ENCODE measurements around the gene RNF103. TPM values are rescaled to one million over a fixed set of nuclear protein-coding genes. Genes with fewer than 3 reads are reported as not detected.
"Not testable (repeated sequence)": the region's sequence is repeated elsewhere in the genome, so short reads cannot be mapped to it uniquely, and the experiment has no call there.

RNF103 gene
- total RNA-seq, 2 donors from 2014 or later, result 16.2 to 44.4 TPM

- H3K4me3 ChIP-seq, result no peak overlapping the region
- H3K27ac ChIP-seq, result no peak overlapping the region
- TF ChIP-seq, protein P1, sequence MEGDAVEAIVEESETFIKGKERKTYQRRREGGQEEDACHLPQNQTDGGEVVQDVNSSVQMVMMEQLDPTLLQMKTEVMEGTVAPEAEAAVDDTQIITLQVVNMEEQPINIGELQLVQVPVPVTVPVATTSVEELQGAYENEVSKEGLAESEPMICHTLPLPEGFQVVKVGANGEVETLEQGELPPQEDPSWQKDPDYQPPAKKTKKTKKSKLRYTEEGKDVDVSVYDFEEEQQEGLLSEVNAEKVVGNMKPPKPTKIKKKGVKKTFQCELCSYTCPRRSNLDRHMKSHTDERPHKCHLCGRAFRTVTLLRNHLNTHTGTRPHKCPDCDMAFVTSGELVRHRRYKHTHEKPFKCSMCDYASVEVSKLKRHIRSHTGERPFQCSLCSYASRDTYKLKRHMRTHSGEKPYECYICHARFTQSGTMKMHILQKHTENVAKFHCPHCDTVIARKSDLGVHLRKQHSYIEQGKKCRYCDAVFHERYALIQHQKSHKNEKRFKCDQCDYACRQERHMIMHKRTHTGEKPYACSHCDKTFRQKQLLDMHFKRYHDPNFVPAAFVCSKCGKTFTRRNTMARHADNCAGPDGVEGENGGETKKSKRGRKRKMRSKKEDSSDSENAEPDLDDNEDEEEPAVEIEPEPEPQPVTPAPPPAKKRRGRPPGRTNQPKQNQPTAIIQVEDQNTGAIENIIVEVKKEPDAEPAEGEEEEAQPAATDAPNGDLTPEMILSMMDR (IDR thresholded peaks at IDR 0.05), result no peak
- no peak for TF ChIP-seq POLR2A (IDR thresholded peaks at IDR 0.05)
- DNase-seq, result no peak
- H3K4me1 ChIP-seq, result no peaks in the 10 kb centered on the region
- intact Hi-C loops (cut with DNase I), result no loop called here
- 82 to 85% methylated on average over 2 of the region's 2 CpGs for WGBS, 2 donors
- no peak for ATAC-seq
- H3K9me3 ChIP-seq, result no peaks in the 10 kb centered on the region
- no peaks in the 10 kb centered on the region for H3K27me3 ChIP-seq
- H3K36me3 ChIP-seq (replicated peaks in 1 of 2; ENCODE audit: insufficient read depth in 1 of 2, low read depth in 2 of 2), result no peaks in the 10 kb centered on the region
Observed at GRCh38 chr2:86598966-86599365, 24.7 kb downstream of the RNF103 start.

GRCh38 chr2:86596118-86596517 is 27.5 kb downstream of the RNF103 start:
- Histone ChIP-seq H3K27me3 (no peaks in the 10 kb centered on the region), H3K4me3 (no peak overlapping the region), H3K36me3 (replicated peaks in 1 of 2; ENCODE audit: insufficient read depth in 1 of 2, low read depth in 2 of 2) (no peaks in the 10 kb centered on the region), H3K27ac (no peak overlapping the region), H3K4me1 (no peaks in the 10 kb centered on the region), H3K9me3 (no peaks in the 10 kb centered on the region)
- DNase-seq, result no peak
- ATAC-seq, result no peak
- TF ChIP-seq, protein P1 (IDR thresholded peaks at IDR 0.05), result no peak
- TF ChIP-seq POLR2A (IDR thresholded peaks at IDR 0.05), result no peak
- intact Hi-C loops (cut with DNase I), result no loop called here
- whole genome bisulfite sequencing, 2 donors, result 46 to 55% methylated on average over 2 of the region's 2 CpGs

DNA sequence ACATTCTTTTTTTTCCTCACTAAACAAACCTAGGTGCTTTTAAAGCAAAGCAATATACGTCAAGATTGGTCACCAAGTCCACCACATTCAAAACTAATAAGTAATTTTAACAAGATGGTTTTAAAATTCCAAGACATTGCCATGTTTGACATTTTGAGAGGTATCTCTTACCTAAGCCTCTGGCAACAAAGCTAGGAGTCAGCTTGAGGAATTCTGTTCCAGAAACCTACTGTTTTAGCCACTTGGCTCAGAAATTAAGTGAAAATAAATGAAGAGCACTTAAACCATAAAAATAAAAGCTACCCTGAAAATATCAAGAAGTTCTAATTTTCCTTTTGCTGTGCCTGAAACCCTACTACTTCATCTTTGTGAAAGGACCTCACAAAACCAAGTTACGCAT is 30.4 kb downstream of the RNF103 start:
- no peaks in the 10 kb centered on the region for H3K4me1 ChIP-seq
- intact Hi-C loops (cut with DNase I), result no loop called here
- no peaks in the 10 kb centered on the region for H3K9me3 ChIP-seq
- H3K27me3 ChIP-seq, result no peaks in the 10 kb centered on the region
- no peak overlapping the region for H3K27ac ChIP-seq
- WGBS, 2 donors, result 85 to 87% methylated on average over 2 of the region's 2 CpGs
- DNase-seq, result no peak
- no peak for ATAC-seq
- no peak for TF ChIP-seq POLR2A (IDR thresholded peaks at IDR 0.05)
- no peak overlapping the region for H3K4me3 ChIP-seq
- no peaks in the 10 kb centered on the region for H3K36me3 ChIP-seq (replicated peaks in 1 of 2; ENCODE audit: insufficient read depth in 1 of 2, low read depth in 2 of 2)

DNA sequence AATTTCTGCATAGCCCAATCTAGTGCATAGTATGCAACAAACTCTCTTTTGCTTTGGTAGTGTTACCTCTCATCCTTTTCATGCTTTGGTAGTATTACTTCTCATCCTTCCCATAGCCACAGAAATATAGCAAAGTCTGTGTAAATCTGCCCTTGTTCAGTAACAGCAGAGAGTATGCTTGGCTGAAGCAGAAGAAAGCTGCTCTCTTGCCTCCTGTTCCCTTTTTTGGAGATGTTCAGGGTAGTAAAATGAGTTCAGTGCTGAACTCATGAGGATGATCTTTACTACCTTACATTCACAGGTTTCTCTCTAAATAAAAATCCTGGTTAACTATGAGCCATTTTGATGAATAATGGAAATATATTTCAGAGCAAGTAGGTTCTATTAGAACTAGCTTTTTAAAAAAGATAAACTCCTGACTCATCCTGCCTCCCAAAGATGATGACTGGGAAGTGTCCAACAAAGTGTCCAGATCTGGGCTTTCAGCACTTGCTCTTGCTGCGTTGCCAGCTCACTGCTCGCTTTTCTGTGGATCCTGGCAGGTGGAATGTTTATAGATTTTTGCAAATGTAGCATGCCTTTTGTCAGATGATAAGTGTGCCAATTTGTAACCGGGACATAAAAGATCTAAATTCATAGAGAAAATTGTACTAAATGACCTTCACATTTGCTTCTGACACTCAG is 31.0 kb downstream of the RNF103 start:
- Histone ChIP-seq H3K9me3 (no peaks in the 10 kb centered on the region), H3K27ac (no peak overlapping the region), H3K4me1 (no peaks in the 10 kb centered on the region), H3K4me3 (no peak overlapping the region), H3K27me3 (no peaks in the 10 kb centered on the region), H3K36me3 (replicated peaks in 1 of 2; ENCODE audit: insufficient read depth in 1 of 2, low read depth in 2 of 2) (no peaks in the 10 kb centered on the region)
- TF ChIP-seq POLR2A (IDR thresholded peaks at IDR 0.05), result no peak
- TF ChIP-seq, protein P1 (IDR thresholded peaks at IDR 0.05), result no peak
- intact Hi-C loops (cut with DNase I), result no loop called here
- DNase-seq (no peak), ATAC-seq (no peak)
- 12 to 17% methylated on average over 3 of the region's 3 CpGs for WGBS, 2 donors

DNA sequence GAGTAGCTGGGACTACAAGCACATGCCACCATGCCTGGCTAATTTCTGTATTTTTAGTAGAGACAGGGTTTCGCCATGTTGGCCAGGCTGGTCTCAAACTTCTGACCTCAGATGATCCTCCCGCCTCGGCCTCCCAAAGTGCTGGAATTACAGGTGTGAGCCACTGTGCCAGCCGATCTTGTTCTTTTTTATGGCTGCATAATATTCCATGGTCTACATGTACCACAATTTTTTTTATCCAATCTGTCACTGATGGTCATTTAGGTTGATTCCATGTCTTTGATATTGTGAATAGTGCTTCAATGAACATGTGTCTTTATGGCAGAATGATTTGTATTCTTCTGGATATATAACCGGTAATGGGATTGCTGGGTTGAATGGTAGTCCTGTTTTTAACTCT is 34.0 kb downstream of the RNF103 start:
- 93 to 99% methylated on average over 5 of the region's 5 CpGs for WGBS, 2 donors
- not testable (repeated sequence) for ATAC-seq, H3K27ac ChIP-seq

More for the DNA sequence above, 34.0 kb downstream of the RNF103 start:
- H3K36me3 ChIP-seq (replicated peaks in 1 of 2; ENCODE audit: insufficient read depth in 1 of 2, low read depth in 2 of 2); H3K4me3 ChIP-seq; DNase-seq; H3K27me3 ChIP-seq; H3K4me1 ChIP-seq; intact Hi-C loops (cut with DNase I); H3K9me3 ChIP-seq: not testable (repeated sequence)

Data from body of pancreas (tissue), 4 donors.